H1 (cell line): Measurements from ENCODE around the gene MIPEP. TPM values are rescaled to one million over a fixed set of nuclear protein-coding genes. Genes with fewer than 3 reads are reported as not detected.

Experiments used
- CTCF ChIA-PET: fragments of 300-600 bp; sonication (Branson Sonifier 250); formaldehyde crosslinking; loops from one replicate; lab custom pipeline; 2021; ENCODE audit not compliant: partially characterized antibody; lab: Charles Lee
- POLR2A ChIA-PET: fragments of 300-600 bp; sonication (Branson Sonifier 250); formaldehyde crosslinking; loops from one replicate; lab custom pipeline; 2021; ENCODE audit warnings: inconsistent platforms; ENCODE audit not compliant: partially characterized antibody; lab: Charles Lee
- DNase-seq, 2 experiments: peaks; one replicate each; pipeline versions ENCODE4 v3.0.0 to v3.0.0-alpha.2; 2010 to 2022; ENCODE audit warnings: low spot score in 2 of 2, low read depth in 1 of 2, mixed read lengths in 1 of 2
- FAIRE-seq: peaks from 2 replicates; lab custom pipeline; 2011; peaks lifted over from hg19 to GRCh38; lab: Jason Lieb, UNC
- H2AFZ ChIP-seq: 2 replicates; pipeline ENCODE4 v1.8.1; 2012; ENCODE audit warnings: low read length, inconsistent platforms
- H2AK5ac ChIP-seq: 2 replicates; pipeline ENCODE4 v1.6.1; 2013; ENCODE audit warnings: low read depth, low read length
- H2BK120ac ChIP-seq: replicated peaks from 2 replicates; pipeline ENCODE3; 2013; ENCODE audit warnings: low read depth, low read length, inconsistent platforms
- H2BK12ac ChIP-seq: 2 replicates; pipeline ENCODE4 v1.6.1; 2013; ENCODE audit warnings: low read depth, low read length
- H2BK15ac ChIP-seq: 2 replicates; pipeline ENCODE4 v1.6.1; 2013; ENCODE audit warnings: low read length
- H2BK20ac ChIP-seq: 2 replicates; pipeline ENCODE4 v1.6.1; 2013; ENCODE audit warnings: low read length
- H2BK5ac ChIP-seq: 2 replicates; pipeline ENCODE4 v1.6.1; 2013; ENCODE audit warnings: low read depth, low read length
- H3K14ac ChIP-seq: 2 replicates; pipeline ENCODE4 v1.6.1; 2013; ENCODE audit warnings: inconsistent platforms; ENCODE audit not compliant: insufficient read length
- H3K18ac ChIP-seq: 2 replicates; pipeline ENCODE4 v1.6.1; 2013; ENCODE audit warnings: low read length; ENCODE audit errors: extremely low read depth
- H3K23ac ChIP-seq: 2 replicates; pipeline ENCODE4 v1.6.1; 2013; ENCODE audit warnings: inconsistent platforms; ENCODE audit not compliant: insufficient read length
- H3K23me2 ChIP-seq: 2 replicates; pipeline ENCODE4 v1.6.1; 2013; ENCODE audit warnings: low read depth, low read length
- H3K27ac ChIP-seq: 2 replicates; pipeline ENCODE4 v1.6.1; 2011; ENCODE audit warnings: low read depth, low read length, inconsistent platforms
- H3K27me3 ChIP-seq, 4 experiments: replicated peaks in 1 of 4; 1 replicate in 1 of 4; 2 replicates in 3 of 4; pipeline versions ENCODE4 v1.6.1 to v1.8.1; 2011 to 2013; ENCODE audit warnings: low read length in 3 of 4, mild to moderate bottlenecking in 3 of 4, inconsistent platforms in 2 of 4, mixed read lengths in 2 of 4, moderate library complexity in 1 of 4; ENCODE audit not compliant: control insufficient read depth in 3 of 4, insufficient read depth in 3 of 4; ENCODE audit errors: extremely low read depth in 1 of 4
- H3K36me3 ChIP-seq, 4 experiments: 2 replicates each; pipeline versions ENCODE4 v1.6.1 to v1.8.1; 2011 to 2013; ENCODE audit warnings: mild to moderate bottlenecking in 4 of 4, low read length in 3 of 4, moderate library complexity in 2 of 4, control low read depth in 1 of 4, inconsistent platforms in 1 of 4; ENCODE audit not compliant: insufficient read depth in 4 of 4, control insufficient read depth in 2 of 4
- H3K4ac ChIP-seq: replicated peaks from 2 replicates; pipeline ENCODE3; 2013; ENCODE audit warnings: low read length, low read depth, mixed read lengths, inconsistent platforms; ENCODE audit not compliant: insufficient read length
- H3K4me1 ChIP-seq, 4 experiments: replicated peaks in 1 of 4; 1 replicate in 1 of 4; 2 replicates in 3 of 4; pipeline versions ENCODE4 v1.6.1 to v1.8.1; 2011 to 2013; ENCODE audit warnings: low read length in 3 of 4, inconsistent platforms in 2 of 4, mixed read lengths in 1 of 4; ENCODE audit not compliant: insufficient read depth in 4 of 4, control insufficient read depth in 3 of 4
- H3K4me2 ChIP-seq, 2 experiments: 2 replicates each; pipeline versions ENCODE4 v1.6.1 to v1.8.1; 2011 to 2013; ENCODE audit warnings: low read depth in 2 of 2, low read length in 2 of 2, control low read depth in 1 of 2, inconsistent platforms in 1 of 2, mild to moderate bottlenecking in 1 of 2; ENCODE audit not compliant: insufficient read depth in 1 of 2
- H3K4me3 ChIP-seq, 4 experiments: fragments of 200-600, 300-600 bp in 1 of 4; sonication (generic), shearing (Covaris generic), sonication (Bioruptor Twin) in 1 of 4; 2 replicates each; pipeline versions ENCODE4 v1.5.1 to v1.8.1; 2011 to 2016; ENCODE audit warnings: low read length in 4 of 4, low read depth in 3 of 4, control low read depth in 2 of 4, inconsistent platforms in 2 of 4, mild to moderate bottlenecking in 2 of 4, mixed read lengths in 1 of 4, moderate library complexity in 1 of 4; ENCODE audit not compliant: insufficient read depth in 2 of 4; ENCODE audit errors: extremely low read depth in 1 of 4
- H3K56ac ChIP-seq: replicated peaks from 2 replicates; pipeline ENCODE3; 2013; ENCODE audit warnings: low read depth, mild to moderate bottlenecking, mixed read lengths, low read length, inconsistent platforms; ENCODE audit not compliant: insufficient read length
- H3K79me1 ChIP-seq: 2 replicates; pipeline ENCODE4 v1.6.1; 2013; ENCODE audit warnings: low read depth, low read length, control low read depth
- H3K79me2 ChIP-seq, 2 experiments: 2 replicates each; pipeline versions ENCODE4 v1.6.1 to v1.8.1; 2012 to 2013; ENCODE audit warnings: low read length in 2 of 2, mild to moderate bottlenecking in 2 of 2, inconsistent platforms in 1 of 2; ENCODE audit not compliant: insufficient read depth in 2 of 2, control insufficient read depth in 1 of 2
- H3K9ac ChIP-seq, 4 experiments: replicated peaks in 1 of 4; 1 replicate in 1 of 4; 2 replicates in 3 of 4; pipeline versions ENCODE4 v1.6.1 to v1.8.1; 2011 to 2013; ENCODE audit warnings: low read depth in 3 of 4, low read length in 3 of 4, control low read depth in 2 of 4, mild to moderate bottlenecking in 2 of 4, moderate library complexity in 2 of 4, inconsistent platforms in 1 of 4; ENCODE audit errors: extremely low read depth in 1 of 4
- H3K9me3 ChIP-seq, 2 experiments: 2 replicates each; pipeline versions ENCODE4 v1.6.1 to v1.8.1; 2012 to 2013; ENCODE audit warnings: mild to moderate bottlenecking in 2 of 2, moderate library complexity in 2 of 2, control low read depth in 1 of 2, inconsistent platforms in 1 of 2, low read depth in 1 of 2, low read length in 1 of 2, mixed read lengths in 1 of 2; ENCODE audit not compliant: insufficient read depth in 2 of 2
- H4K20me1 ChIP-seq, 2 experiments: replicated peaks in 1 of 2; 2 replicates each; pipeline versions ENCODE3 to v1.8.1; 2011 to 2013; ENCODE audit warnings: inconsistent platforms in 2 of 2, low read length in 2 of 2, mild to moderate bottlenecking in 1 of 2; ENCODE audit not compliant: insufficient read depth in 2 of 2, control insufficient read depth in 1 of 2
- H4K5ac ChIP-seq: 2 replicates; pipeline ENCODE4 v1.6.1; 2013; ENCODE audit warnings: low read length, low read depth, mixed read lengths, inconsistent platforms; ENCODE audit not compliant: insufficient read length
- H4K8ac ChIP-seq: 2 replicates; pipeline ENCODE4 v1.8.0; 2013; ENCODE audit warnings: mild to moderate bottlenecking, moderate library complexity, low read length, inconsistent platforms; ENCODE audit not compliant: insufficient read depth; ENCODE audit errors: extremely low read depth
- H4K91ac ChIP-seq: replicated peaks from 2 replicates; pipeline ENCODE3; 2013; ENCODE audit warnings: low read length, mixed read lengths, inconsistent platforms; ENCODE audit not compliant: insufficient read length
- CEBPB ChIP-seq: IDR thresholded peaks from 2 replicates; pipeline ENCODE4 v1.6.1; 2012; ENCODE audit warnings: low read depth, low read length
- SIN3A ChIP-seq, 2 experiments: IDR thresholded peaks in 1 of 2; conservative IDR thresholded peaks in 1 of 2; 2 replicates each; pipeline ENCODE4 v1.6.1; 2011 to 2012; ENCODE audit warnings: low read length in 2 of 2, improper control_type of control experiment in 1 of 2, low read depth in 1 of 2, mild to moderate bottlenecking in 1 of 2
- SP2 ChIP-seq: IDR thresholded peaks from 2 replicates; pipeline ENCODE4 v1.6.1; 2012; ENCODE audit warnings: mild to moderate bottlenecking, low read length, inconsistent platforms
- TEAD4 ChIP-seq: IDR thresholded peaks from 2 replicates; pipeline ENCODE4 v1.6.1; 2012; ENCODE audit warnings: low read depth, low read length, inconsistent platforms, mixed read lengths
- WGBS, 2 experiments: shearing (Covaris generic) in 1 of 2; methylation state at CpG; one replicate each; pipeline versions ENCODE4 v1.1.6 to v1.1.7; 2013 to 2015; ENCODE audit warnings: low lambda C conversion rate in 2 of 2, mixed read lengths in 2 of 2, inconsistent platforms in 1 of 2, low coverage in 1 of 2, missing lambda C conversion rate in 1 of 2; ENCODE audit not compliant: insufficient replicate concordance in 2 of 2, insufficient coverage in 1 of 2, insufficient read length in 1 of 2; ENCODE audit errors: extremely low coverage in 1 of 2, missing lambda C conversion rate in 1 of 2; 5-methylcytosine and 5-hydroxymethylcytosine counted together
- polyA plus RNA-seq, 7 experiments: library from polyadenylated mRNA; depleted of rRNA in 3 of 7; stranded (reverse) in 5 of 7; unstranded in 2 of 7; fragments of >200 nt in 5 of 7; fragments of 200-250 nt in 2 of 7; gene quantifications; 1 replicate in 5 of 7; 2 replicates in 1 of 7; 4 replicates in 1 of 7; pipeline versions ENCODE4 v1.2.1 to v1.2.3, GENCODE V29; 2011 to 2013; ENCODE audit warnings: missing spikeins in 2 of 7, mixed read lengths in 2 of 7
- total RNA-seq: library from RNA; stranded (reverse); fragmentation: NEBNext Ultra II Directional; extraction: Animal tissue kit (Norgen Biotek cat#: 25700); gene quantifications from 2 replicates; pipeline ENCODE4 v1.2.1, GENCODE V29; 2021
- TF ChIP-seq, protein P1 (sequence below): IDR thresholded peaks from 2 replicates; pipeline ENCODE4 v1.6.1; 2011; ENCODE audit warnings: low read length, improper control_type of control experiment

The MIPEP gene
- total and polyA plus RNA-seq, 2 of the 8 experiments (the other 6 are each of a cell fraction or from before 2014, with no cell fraction given): 24.0 to 24.2 TPM

DNA sequence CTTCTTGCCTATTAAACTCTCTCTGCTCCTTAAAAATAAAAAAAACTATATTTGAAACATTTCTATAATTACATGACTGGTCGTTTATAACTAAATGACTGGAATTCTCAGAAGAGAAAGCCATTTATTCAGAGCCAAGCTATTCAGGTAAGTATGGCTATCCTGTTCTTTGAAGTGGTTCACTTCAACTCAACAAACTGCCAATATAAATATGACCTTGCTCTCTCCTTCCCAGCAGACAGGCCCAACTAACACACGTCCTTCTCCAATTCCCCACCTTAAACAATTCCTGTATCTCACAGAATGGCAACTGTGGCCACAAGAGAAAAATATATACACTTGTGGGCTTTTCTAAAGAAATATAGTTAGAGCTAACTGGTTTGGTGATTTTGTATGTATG is 153.9 kb downstream of the MIPEP start:
- no peak overlapping the region for H3K18ac ChIP-seq
- H4K5ac ChIP-seq: no peak overlapping the region
- H2AK5ac ChIP-seq: no peak overlapping the region
- no peak for DNase-seq
- no peak for FAIRE-seq
- H3K9me3 ChIP-seq: no peaks in the 10 kb centered on the region
- H2BK12ac ChIP-seq: no peak overlapping the region
- no peaks in the 10 kb centered on the region for H3K36me3 ChIP-seq
- H3K79me1 ChIP-seq: no peaks in the 10 kb centered on the region
- H4K8ac ChIP-seq: no peak overlapping the region
- H3K9ac ChIP-seq: no peak overlapping the region
- H3K56ac ChIP-seq: no peak overlapping the region
- H2AFZ ChIP-seq: no peak overlapping the region
- no peaks in the 10 kb centered on the region for H3K27me3 ChIP-seq
- ChIA-PET CTCF (interaction anchor here (1.1 to 1.6 kb wide), 2 partner anchors 14 to 67 kb away, joined by 3 to 6 read pairs; no protein-coding TSS in a partner anchor), POLR2A (no interaction called here)
- 78% methylated on average over 2 of the region's 2 CpGs; no CpG with 5 or more reads in 1 of the 2 experiments for WGBS, 2 experiments
- H3K23me2 ChIP-seq: no peaks in the 10 kb centered on the region
- H3K23ac ChIP-seq: no peak overlapping the region
- H4K91ac ChIP-seq: no peak overlapping the region
- no peaks in the 10 kb centered on the region for H4K20me1 ChIP-seq
- H3K14ac ChIP-seq: no peak overlapping the region
- TF ChIP-seq SP2: no peak
- TF ChIP-seq CEBPB: no peak
- TF ChIP-seq, protein P1, sequence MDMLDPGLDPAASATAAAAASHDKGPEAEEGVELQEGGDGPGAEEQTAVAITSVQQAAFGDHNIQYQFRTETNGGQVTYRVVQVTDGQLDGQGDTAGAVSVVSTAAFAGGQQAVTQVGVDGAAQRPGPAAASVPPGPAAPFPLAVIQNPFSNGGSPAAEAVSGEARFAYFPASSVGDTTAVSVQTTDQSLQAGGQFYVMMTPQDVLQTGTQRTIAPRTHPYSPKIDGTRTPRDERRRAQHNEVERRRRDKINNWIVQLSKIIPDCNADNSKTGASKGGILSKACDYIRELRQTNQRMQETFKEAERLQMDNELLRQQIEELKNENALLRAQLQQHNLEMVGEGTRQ: no peak
- no peak for TF ChIP-seq SIN3A (conservative IDR thresholded peaks at IDR 0.05 in 1 of 2, IDR thresholded peaks at IDR 0.05 in 1 of 2; ENCODE audit: low read depth in 1 of 2, low read length in 2 of 2)
- no peak for TF ChIP-seq TEAD4
- H3K4me2 ChIP-seq: no peak overlapping the region
- H3K4ac ChIP-seq: no peak overlapping the region
- no peak overlapping the region for H2BK15ac ChIP-seq
- no peaks in the 10 kb centered on the region for H3K4me1 ChIP-seq
- no peak overlapping the region for H3K27ac ChIP-seq
- H2BK20ac ChIP-seq: no peak overlapping the region
- no peak overlapping the region for H3K4me3 ChIP-seq
- no peak overlapping the region for H2BK120ac ChIP-seq
- no peaks in the 10 kb centered on the region for H3K79me2 ChIP-seq
- no peak overlapping the region for H2BK5ac ChIP-seq
